SK-N-SH (cell line): ENCODE results near the gene MYORG. TPM values are rescaled to one million over a fixed set of nuclear protein-coding genes. Genes with fewer than 3 reads are reported as not detected.

Source experiments
- CTCF ChIA-PET: fragments of 300-600, 350-600 bp; formaldehyde crosslinking; extraction: SDS; loops from one replicate; lab custom pipeline; 2021; lab: Yijun Ruan, JAX
- POLR2A ChIA-PET: fragments of 350-600 bp; sonication (Branson Sonifier 250); formaldehyde crosslinking; extraction: SDS; loops from one replicate; lab custom pipeline; 2020; ENCODE audit warnings: antibody characterized with exemption, inconsistent platforms; lab: Yijun Ruan, JAX
- DNase-seq: peaks from one replicate; pipeline ENCODE4 v3.0.0; 2012
- H2AFZ ChIP-seq: fragments of 200-600 bp; sonication (generic); 2 replicates; pipeline ENCODE4 v1.8.1; 2016; ENCODE audit warnings: antibody characterized with exemption, mild to moderate bottlenecking, low read depth
- H3F3A ChIP-seq: fragments of 200-600 bp; sonication (generic); replicated peaks from 2 replicates; pipeline ENCODE3; 2016; ENCODE audit warnings: antibody characterized with exemption, mild to moderate bottlenecking; ENCODE audit not compliant: insufficient read depth
- H3K27ac ChIP-seq, 2 experiments: fragments of 200-500 bp in 1 of 2; fragments of 200-600 bp in 1 of 2; sonication (Bioruptor generic) in 1 of 2; sonication (generic), shearing (Covaris generic) in 1 of 2; 2 replicates each; pipeline versions ENCODE4 v1.5.1 to v1.6.1; 2014 to 2016; ENCODE audit warnings: low read depth in 2 of 2, inconsistent platforms in 1 of 2, low read length in 1 of 2, mild to moderate bottlenecking in 1 of 2, mixed read lengths in 1 of 2
- H3K27me3 ChIP-seq: fragments of 200-600 bp; sonication (generic), shearing (Covaris generic); 2 replicates; pipeline ENCODE4 v1.6.1; 2016; ENCODE audit warnings: mixed run types; ENCODE audit not compliant: insufficient read depth
- H3K36me3 ChIP-seq, 2 experiments: fragments of 200-500 bp in 1 of 2; fragments of 200-600 bp in 1 of 2; sonication (Bioruptor generic) in 1 of 2; sonication (generic) in 1 of 2; replicated peaks in 1 of 2; 2 replicates each; pipeline versions ENCODE3 to v1.5.1; 2014 to 2016; ENCODE audit warnings: low read length in 1 of 2, mild to moderate bottlenecking in 1 of 2; ENCODE audit not compliant: insufficient read depth in 2 of 2, control insufficient read depth in 1 of 2
- H3K4me1 ChIP-seq, 2 experiments: fragments of 200-500 bp in 1 of 2; fragments of 200-600 bp in 1 of 2; sonication (Bioruptor generic) in 1 of 2; sonication (generic), shearing (Covaris generic) in 1 of 2; 2 replicates each; pipeline versions ENCODE4 v1.5.1 to v1.6.1; 2014 to 2016; ENCODE audit warnings: low read depth in 1 of 2, low read length in 1 of 2, mixed run types in 1 of 2; ENCODE audit not compliant: insufficient read depth in 2 of 2, control insufficient read depth in 1 of 2
- H3K4me2 ChIP-seq: fragments of 200-600 bp; sonication (generic), shearing (Covaris generic); 2 replicates; pipeline ENCODE4 v1.6.1; 2017; ENCODE audit warnings: mixed run types
- H3K4me3 ChIP-seq, 2 experiments: fragments of 200-500 bp in 1 of 2; fragments of 200-600 bp in 1 of 2; sonication (Bioruptor generic) in 1 of 2; sonication (generic), shearing (Covaris generic) in 1 of 2; 2 replicates each; pipeline versions ENCODE4 v1.5.1 to v1.8.1; 2014 to 2016; ENCODE audit warnings: low read depth in 2 of 2, inconsistent platforms in 1 of 2, low read length in 1 of 2, mild to moderate bottlenecking in 1 of 2, mixed read lengths in 1 of 2, moderate library complexity in 1 of 2
- H3K79me2 ChIP-seq: fragments of 200-600 bp; sonication (generic); 2 replicates; pipeline ENCODE4 v1.8.1; 2017; ENCODE audit warnings: mild to moderate bottlenecking; ENCODE audit not compliant: insufficient read depth
- H3K9ac ChIP-seq: fragments of 200-600 bp; sonication (generic); 2 replicates; pipeline ENCODE4 v1.6.1; 2017; ENCODE audit warnings: mixed run types
- H3K9me2 ChIP-seq: fragments of 200-600 bp; sonication (generic); 2 replicates; pipeline ENCODE4 v1.6.1; 2017; ENCODE audit warnings: mixed run types
- H3K9me3 ChIP-seq: fragments of 200-600 bp; sonication (generic); 2 replicates; pipeline ENCODE4 v1.6.1; 2017; ENCODE audit warnings: mixed run types, mild to moderate bottlenecking, moderate library complexity
- H4K20me1 ChIP-seq: fragments of 200-600 bp; sonication (generic); 2 replicates; pipeline ENCODE4 v1.6.1; 2017; ENCODE audit warnings: mild to moderate bottlenecking, mixed run types; ENCODE audit not compliant: insufficient read depth
- CHD2 ChIP-seq: fragments of 150-350 bp; IDR thresholded peaks from 2 replicates; pipeline ENCODE4 v1.6.1; 2018; ENCODE audit warnings: low read length; ENCODE audit not compliant: partially characterized antibody
- CTCF ChIP-seq: fragments of 200-600 bp; sonication (generic); IDR thresholded peaks from 2 replicates; pipeline ENCODE4 v1.6.1; 2017; ENCODE audit warnings: antibody characterized with exemption, mild to moderate bottlenecking, moderate library complexity
- EP300 ChIP-seq, 2 experiments: IDR thresholded peaks; 2 replicates each; pipeline versions ENCODE4 v1.4.0 to v1.6.1; 2012; ENCODE audit warnings: borderline replicate concordance in 1 of 2, low read depth in 1 of 2, low read length in 1 of 2
- EZH2phosphoT487 ChIP-seq: fragments of 200-600 bp; sonication (generic); IDR thresholded peaks from 2 replicates; pipeline ENCODE4 v1.6.1; 2017; ENCODE audit warnings: low read depth, mixed run types, mild to moderate bottlenecking, antibody characterized with exemption, moderate library complexity, borderline replicate concordance
- FOSL2 ChIP-seq: IDR thresholded peaks from 2 replicates; pipeline ENCODE4 v1.4.0; 2012; ENCODE audit warnings: low read depth, mild to moderate bottlenecking, moderate library complexity, borderline replicate concordance
- GATA2 ChIP-seq: sonication (generic); formaldehyde crosslinking; IDR thresholded peaks from 2 replicates; pipeline ENCODE4 v1.5.0; 2020; ENCODE audit warnings: mild to moderate bottlenecking, missing genetic modification reagents
- IRF3 ChIP-seq: fragments of 150-350 bp; IDR thresholded peaks from 2 replicates; pipeline ENCODE4 v1.6.1; 2016; ENCODE audit warnings: mild to moderate bottlenecking, low read depth, low read length
- JUND ChIP-seq: IDR thresholded peaks from 2 replicates; pipeline ENCODE4 v1.4.0; 2012
- MXI1 ChIP-seq: IDR thresholded peaks from 2 replicates; pipeline ENCODE4 v1.6.1; 2012; ENCODE audit warnings: mild to moderate bottlenecking, low read depth, low read length, improper control_type of control experiment
- NFIC ChIP-seq: IDR thresholded peaks from 2 replicates; pipeline ENCODE4 v1.4.0; 2012; ENCODE audit warnings: borderline replicate concordance
- POLR2AphosphoS5 ChIP-seq: IDR thresholded peaks from 2 replicates; pipeline ENCODE4 v1.6.1; 2012; ENCODE audit warnings: low read depth, low read length
- RCOR1 ChIP-seq: fragments of 150-350 bp; IDR thresholded peaks from 2 replicates; pipeline ENCODE4 v1.6.1; 2017; ENCODE audit warnings: antibody characterized with exemption, low read length
- RFX5 ChIP-seq: IDR thresholded peaks from 2 replicates; pipeline ENCODE4 v1.6.1; 2012; ENCODE audit warnings: mild to moderate bottlenecking, improper control_type of control experiment, low read length
- SIN3A ChIP-seq: IDR thresholded peaks from 2 replicates; pipeline ENCODE4 v1.6.1; 2012; ENCODE audit warnings: low read depth, mild to moderate bottlenecking, low read length, moderate library complexity, borderline replicate concordance
- SMC3 ChIP-seq: IDR thresholded peaks from 2 replicates; pipeline ENCODE4 v1.6.1; 2012; ENCODE audit warnings: low read depth, low read length, improper control_type of control experiment
- TAF1 ChIP-seq: IDR thresholded peaks from 2 replicates; pipeline ENCODE4 v1.6.1; 2012; ENCODE audit warnings: low read depth, mild to moderate bottlenecking, low read length, moderate library complexity, borderline replicate concordance
- TCF12 ChIP-seq: IDR thresholded peaks from 2 replicates; pipeline ENCODE4 v1.4.0; 2012
- TEAD4 ChIP-seq: IDR thresholded peaks from 2 replicates; pipeline ENCODE4 v1.4.0; 2012; ENCODE audit warnings: mild to moderate bottlenecking, borderline replicate concordance; ENCODE audit not compliant: insufficient read depth
- USF2 ChIP-seq: fragments of 150-350 bp; IDR thresholded peaks from 2 replicates; pipeline ENCODE4 v1.6.1; 2017; ENCODE audit warnings: antibody characterized with exemption, low read length, low read depth, borderline replicate concordance
- WGBS: methylation state at CpG from one replicate; pipeline ENCODE4 v1.1.6; 2017; ENCODE audit warnings: low lambda C conversion rate; 5-methylcytosine and 5-hydroxymethylcytosine counted together
- polyA plus RNA-seq, 3 experiments: library from polyadenylated mRNA; depleted of rRNA; stranded (reverse); fragments of >200 nt; gene quantifications; 2 replicates each; pipeline ENCODE4 v1.2.3, GENCODE V29; 2012
- TF ChIP-seq, protein P1 (sequence below): IDR thresholded peaks from 2 replicates; pipeline ENCODE4 v1.4.0; 2012; ENCODE audit warnings: low read depth, borderline replicate concordance
- TF ChIP-seq, protein P2 (sequence below): IDR thresholded peaks from 2 replicates; pipeline ENCODE4 v1.4.0; 2012; ENCODE audit warnings: low read depth, borderline replicate concordance

The MYORG gene
- polyA plus RNA-seq, 1 of the 3 experiments (the other 2 are of a cell fraction): 1.1 TPM

DNA sequence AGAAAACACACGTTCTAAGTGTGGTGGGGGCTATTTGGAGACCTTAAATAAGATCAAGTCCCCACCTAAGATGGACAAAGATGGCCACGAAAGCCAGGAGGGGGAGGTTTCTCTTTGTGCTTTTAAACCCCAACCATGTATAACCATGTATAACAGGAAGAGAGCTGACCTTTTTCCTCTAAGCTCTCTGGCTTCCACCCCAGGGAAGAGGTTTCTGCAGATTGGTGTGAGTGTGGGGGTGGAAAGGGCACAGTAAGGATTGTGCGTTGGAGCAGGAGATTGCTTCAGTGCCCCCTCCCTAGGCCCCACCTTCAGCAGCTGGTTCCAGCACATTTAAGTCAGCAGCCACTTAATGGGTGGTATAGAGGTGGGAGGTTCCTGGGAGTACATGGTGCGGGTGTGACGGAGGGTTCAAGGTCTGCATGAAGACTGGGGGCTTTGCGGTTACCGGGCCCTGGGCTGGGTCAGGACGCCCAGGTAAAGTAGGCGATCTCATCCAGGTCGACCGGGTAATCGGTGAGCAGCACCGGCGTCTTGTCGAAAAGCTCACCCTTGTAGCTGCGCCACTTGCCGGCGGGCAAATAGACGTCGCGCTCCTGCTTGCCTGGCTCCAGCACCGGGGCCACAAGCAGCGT lies 6.2 kb downstream of the MYORG start:
- Histone ChIP-seq H3K9me2 (no peaks in the 10 kb centered on the region), H3K9ac (no peak overlapping the region), H3K4me3 (no peak overlapping the region), H3K9me3 (no peaks in the 10 kb centered on the region), H3K27ac (no peak overlapping the region), H3F3A (no peaks in the 10 kb centered on the region), H3K27me3 (no peaks in the 10 kb centered on the region), H3K36me3 (peaks cover 0 to 5% of the 10 kb centered on the region in 2 experiments), H4K20me1 (no peaks in the 10 kb centered on the region), H2AFZ (no peak overlapping the region), H3K79me2 (no peaks in the 10 kb centered on the region), H3K4me1 (peaks cover 0 to 21% of the 10 kb centered on the region in 2 experiments; a peak in 1 of 4 replicates), H3K4me2 (no peak overlapping the region)
- no peak for DNase-seq
- ChIA-PET POLR2A (no interaction called here), CTCF (interaction anchor here (1.7 kb wide), 1 partner anchor 38 kb away, joined by 8 read pairs; no protein-coding TSS in a partner anchor)
- WGBS: 93% methylated on average over 23 of the region's 23 CpGs
- TF ChIP-seq, protein P1, sequence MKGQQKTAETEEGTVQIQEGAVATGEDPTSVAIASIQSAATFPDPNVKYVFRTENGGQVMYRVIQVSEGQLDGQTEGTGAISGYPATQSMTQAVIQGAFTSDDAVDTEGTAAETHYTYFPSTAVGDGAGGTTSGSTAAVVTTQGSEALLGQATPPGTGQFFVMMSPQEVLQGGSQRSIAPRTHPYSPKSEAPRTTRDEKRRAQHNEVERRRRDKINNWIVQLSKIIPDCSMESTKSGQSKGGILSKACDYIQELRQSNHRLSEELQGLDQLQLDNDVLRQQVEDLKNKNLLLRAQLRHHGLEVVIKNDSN: no peak
- TF ChIP-seq GATA2 (no peak), SIN3A (no peak), NFIC (no peak), RFX5 (no peak)

- no peak overlapping the region for H3K27ac ChIP-seq
- no peaks in the 10 kb centered on the region for H3K27me3 ChIP-seq
- H3K36me3 ChIP-seq: peaks cover 0 to 5% of the 10 kb centered on the region in 2 experiments
- H3K79me2 ChIP-seq: no peaks in the 10 kb centered on the region
- no peak overlapping the region for H3K4me2 ChIP-seq
- no peaks in the 10 kb centered on the region for H3F3A ChIP-seq
- peaks cover 0 to 18% of the 10 kb centered on the region in 2 experiments; a peak in 2 of 4 replicates for H3K4me1 ChIP-seq
- H3K9me2 ChIP-seq: no peaks in the 10 kb centered on the region
- H3K4me3 ChIP-seq: no peak overlapping the region
- no peaks in the 10 kb centered on the region for H4K20me1 ChIP-seq
- WGBS: 82% methylated on average over 2 of the region's 4 CpGs
- ChIA-PET CTCF (interaction anchor here (0.6 to 1.7 kb wide), 3 partner anchors 37 to 222 kb away, joined by 3 to 8 read pairs (median 5); no protein-coding TSS in a partner anchor), POLR2A (no interaction called here)
- no peak overlapping the region for H2AFZ ChIP-seq
- no peak for DNase-seq
- no peak overlapping the region for H3K9ac ChIP-seq
- no peaks in the 10 kb centered on the region for H3K9me3 ChIP-seq
- no peak for TF ChIP-seq MXI1
- no peak for TF ChIP-seq RCOR1
- TF ChIP-seq SMC3: no peak
- TF ChIP-seq FOSL2: no peak
- TF ChIP-seq CTCF: no peak
- no peak for TF ChIP-seq EP300 (IDR thresholded peaks at IDR 0.05; ENCODE audit: borderline replicate concordance in 1 of 2, low read depth in 1 of 2, low read length in 1 of 2)
- TF ChIP-seq TCF12: no peak
- TF ChIP-seq, protein P2, sequence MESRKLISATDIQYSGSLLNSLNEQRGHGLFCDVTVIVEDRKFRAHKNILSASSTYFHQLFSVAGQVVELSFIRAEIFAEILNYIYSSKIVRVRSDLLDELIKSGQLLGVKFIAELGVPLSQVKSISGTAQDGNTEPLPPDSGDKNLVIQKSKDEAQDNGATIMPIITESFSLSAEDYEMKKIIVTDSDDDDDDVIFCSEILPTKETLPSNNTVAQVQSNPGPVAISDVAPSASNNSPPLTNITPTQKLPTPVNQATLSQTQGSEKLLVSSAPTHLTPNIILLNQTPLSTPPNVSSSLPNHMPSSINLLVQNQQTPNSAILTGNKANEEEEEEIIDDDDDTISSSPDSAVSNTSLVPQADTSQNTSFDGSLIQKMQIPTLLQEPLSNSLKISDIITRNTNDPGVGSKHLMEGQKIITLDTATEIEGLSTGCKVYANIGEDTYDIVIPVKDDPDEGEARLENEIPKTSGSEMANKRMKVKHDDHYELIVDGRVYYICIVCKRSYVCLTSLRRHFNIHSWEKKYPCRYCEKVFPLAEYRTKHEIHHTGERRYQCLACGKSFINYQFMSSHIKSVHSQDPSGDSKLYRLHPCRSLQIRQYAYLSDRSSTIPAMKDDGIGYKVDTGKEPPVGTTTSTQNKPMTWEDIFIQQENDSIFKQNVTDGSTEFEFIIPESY: no peak
- TF ChIP-seq IRF3: no peak
- TF ChIP-seq POLR2AphosphoS5: no peak
- TF ChIP-seq NFIC: no peak
- no peak for TF ChIP-seq TEAD4
- no peak for TF ChIP-seq JUND
- no peak for TF ChIP-seq EZH2phosphoT487
- no peak for TF ChIP-seq CHD2
- no peak for TF ChIP-seq GATA2
- no peak for TF ChIP-seq TAF1
- TF ChIP-seq USF2: no peak
These were observed 7.1 kb downstream of the MYORG start for GRCh38 chr9:34369636-34370035.
